Measurements from ENCODE around the gene HDAC8.

DNA sequence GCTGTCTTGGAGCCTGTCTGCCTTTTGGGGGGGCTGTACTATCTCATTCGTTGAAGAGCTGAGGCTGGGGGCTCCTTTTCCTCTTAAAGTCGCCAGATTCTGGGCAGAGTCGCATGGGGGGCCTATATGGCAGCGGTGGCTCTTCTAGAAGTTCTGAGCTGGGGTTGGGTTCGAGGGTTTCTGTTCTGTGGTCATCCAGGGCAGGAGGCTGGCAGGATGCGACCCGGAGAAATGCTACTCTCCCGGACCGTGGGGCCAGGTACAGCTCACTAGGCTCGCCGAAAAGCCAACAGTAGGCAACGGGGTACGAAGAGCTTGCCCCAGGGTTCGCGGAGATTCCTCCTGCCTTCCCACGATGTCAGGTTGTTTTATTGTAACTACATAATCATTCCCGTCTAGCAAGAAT lies 265.0 kb downstream of the HDAC8 start:
- no peak for TF ChIP-seq SIN3A (IDR thresholded peaks at IDR 0.05; ENCODE audit: borderline replicate concordance, insufficient read depth, low read length)
- no peak for TF ChIP-seq POLR2AphosphoS5 (IDR thresholded peaks at IDR 0.05; ENCODE audit: low read depth, low read length)
- TF ChIP-seq, protein P1, sequence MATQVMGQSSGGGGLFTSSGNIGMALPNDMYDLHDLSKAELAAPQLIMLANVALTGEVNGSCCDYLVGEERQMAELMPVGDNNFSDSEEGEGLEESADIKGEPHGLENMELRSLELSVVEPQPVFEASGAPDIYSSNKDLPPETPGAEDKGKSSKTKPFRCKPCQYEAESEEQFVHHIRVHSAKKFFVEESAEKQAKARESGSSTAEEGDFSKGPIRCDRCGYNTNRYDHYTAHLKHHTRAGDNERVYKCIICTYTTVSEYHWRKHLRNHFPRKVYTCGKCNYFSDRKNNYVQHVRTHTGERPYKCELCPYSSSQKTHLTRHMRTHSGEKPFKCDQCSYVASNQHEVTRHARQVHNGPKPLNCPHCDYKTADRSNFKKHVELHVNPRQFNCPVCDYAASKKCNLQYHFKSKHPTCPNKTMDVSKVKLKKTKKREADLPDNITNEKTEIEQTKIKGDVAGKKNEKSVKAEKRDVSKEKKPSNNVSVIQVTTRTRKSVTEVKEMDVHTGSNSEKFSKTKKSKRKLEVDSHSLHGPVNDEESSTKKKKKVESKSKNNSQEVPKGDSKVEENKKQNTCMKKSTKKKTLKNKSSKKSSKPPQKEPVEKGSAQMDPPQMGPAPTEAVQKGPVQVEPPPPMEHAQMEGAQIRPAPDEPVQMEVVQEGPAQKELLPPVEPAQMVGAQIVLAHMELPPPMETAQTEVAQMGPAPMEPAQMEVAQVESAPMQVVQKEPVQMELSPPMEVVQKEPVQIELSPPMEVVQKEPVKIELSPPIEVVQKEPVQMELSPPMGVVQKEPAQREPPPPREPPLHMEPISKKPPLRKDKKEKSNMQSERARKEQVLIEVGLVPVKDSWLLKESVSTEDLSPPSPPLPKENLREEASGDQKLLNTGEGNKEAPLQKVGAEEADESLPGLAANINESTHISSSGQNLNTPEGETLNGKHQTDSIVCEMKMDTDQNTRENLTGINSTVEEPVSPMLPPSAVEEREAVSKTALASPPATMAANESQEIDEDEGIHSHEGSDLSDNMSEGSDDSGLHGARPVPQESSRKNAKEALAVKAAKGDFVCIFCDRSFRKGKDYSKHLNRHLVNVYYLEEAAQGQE (IDR thresholded peaks at IDR 0.05; ENCODE audit: insufficient read depth in 1 of 2, low read depth in 2 of 2, low read length in 2 of 2) = no peak

Data from PFSK-1 (cell line).